HepG2 (cell line): ENCODE measurements around the gene KCNH6. TPM values are rescaled to one million over a fixed set of nuclear protein-coding genes. Genes with fewer than 3 reads are reported as not detected.

Experiments
- CEBPG ChIP-seq: IDR thresholded peaks from 2 replicates; pipeline ENCODE4 v1.6.1; 2016
- GMEB1 ChIP-seq: sonication (generic); formaldehyde crosslinking; IDR thresholded peaks from 2 replicates; pipeline ENCODE4 v1.5.1; 2020; ENCODE audit warnings: missing genetic modification reagents, mild to moderate bottlenecking, borderline replicate concordance
- GZF1 ChIP-seq: sonication (generic); formaldehyde crosslinking; IDR thresholded peaks from 2 replicates; pipeline ENCODE4 v1.5.1; 2020; ENCODE audit warnings: mild to moderate bottlenecking, missing genetic modification reagents
- HNF1A ChIP-seq, 2 experiments: sonication (generic) in 1 of 2; formaldehyde crosslinking in 1 of 2; IDR thresholded peaks; 2 replicates each; pipeline versions ENCODE4 v1.4.0 to v1.6.1; 2016 to 2020; ENCODE audit warnings: borderline replicate concordance in 1 of 2, low read depth in 1 of 2, mild to moderate bottlenecking in 1 of 2, missing genetic modification reagents in 1 of 2
- JUND ChIP-seq: sonication (generic); formaldehyde crosslinking; IDR thresholded peaks from 2 replicates; pipeline ENCODE4 v1.8.0; 2022; ENCODE audit warnings: mild to moderate bottlenecking, missing genetic modification reagents
- MYC ChIP-seq: sonication (generic); formaldehyde crosslinking; IDR thresholded peaks from 2 replicates; pipeline ENCODE4 v1.9.0; 2021; ENCODE audit warnings: missing genetic modification reagents, borderline replicate concordance
- NCOA2 ChIP-seq: sonication (generic); formaldehyde crosslinking; IDR thresholded peaks from 2 replicates; pipeline ENCODE4 v1.8.0; 2022; ENCODE audit warnings: inconsistent platforms
- PITX1 ChIP-seq: sonication (generic); formaldehyde crosslinking; IDR thresholded peaks from 2 replicates; pipeline ENCODE4 v1.5.1; 2020; ENCODE audit warnings: mild to moderate bottlenecking, missing genetic modification reagents
- SAFB2 ChIP-seq: sonication (generic); formaldehyde crosslinking; IDR thresholded peaks from 2 replicates; pipeline ENCODE4 v1.5.1; 2020; ENCODE audit warnings: missing genetic modification reagents, low read depth, mild to moderate bottlenecking, borderline replicate concordance
- SPEN ChIP-seq: sonication (generic); formaldehyde crosslinking; IDR thresholded peaks from 2 replicates; pipeline ENCODE4 v1.5.1; 2020; ENCODE audit warnings: low read depth, mild to moderate bottlenecking, missing genetic modification reagents
- TCF7 ChIP-seq: sonication (generic); IDR thresholded peaks from 2 replicates; pipeline ENCODE4 v1.6.1; 2016; ENCODE audit warnings: antibody characterized with exemption, low read depth
- ZNF574 ChIP-seq: sonication (generic); formaldehyde crosslinking; IDR thresholded peaks from 2 replicates; pipeline ENCODE4 v1.4.0; 2020; ENCODE audit warnings: missing genetic modification reagents
- polyA plus RNA-seq, 8 experiments: library from polyadenylated mRNA; depleted of rRNA in 3 of 8; stranded (reverse) in 7 of 8; unstranded in 1 of 8; fragments of >200 nt; fragmentation: Illumina TruSeq in 4 of 8; extraction: Trizol in 4 of 8; gene quantifications; 2 replicates each; pipeline versions ENCODE4 v1.2.1 to v1.2.3, GENCODE V29; 2011 to 2016; ENCODE audit warnings: low read depth in 4 of 8, missing spikeins in 1 of 8, mixed read lengths in 1 of 8; ENCODE audit not compliant: insufficient read depth in 1 of 8
- total RNA-seq, 5 experiments: library from RNA; depleted of rRNA; stranded (reverse); fragments of >200 nt; fragmentation: Illumina TruSeq; extraction: Trizol; gene quantifications; 2 replicates each; pipeline ENCODE4 v1.2.3, GENCODE V29; 2016; ENCODE audit warnings: low read depth in 1 of 5
- TF ChIP-seq, protein P1 (sequence below): sonication (generic); formaldehyde crosslinking; IDR thresholded peaks from 2 replicates; pipeline ENCODE4 v1.5.0; 2020; ENCODE audit warnings: mild to moderate bottlenecking, missing genetic modification reagents
- TF ChIP-seq, protein P2 (sequence below), 2 experiments: fragments of 450-650 bp in 1 of 2; sonication (generic) in 1 of 2; formaldehyde crosslinking; IDR thresholded peaks; 2 replicates each; pipeline versions ENCODE4 v1.5.0 to v1.8.0; 2020 to 2022; ENCODE audit warnings: mild to moderate bottlenecking in 1 of 2, missing genetic modification reagents in 1 of 2

The KCNH6 gene
- total and polyA plus RNA-seq, 2 of the 13 experiments (the other 11 are each of a cell fraction or from before 2014, with no cell fraction given): 0.05 to 0.18 TPM

DNA sequence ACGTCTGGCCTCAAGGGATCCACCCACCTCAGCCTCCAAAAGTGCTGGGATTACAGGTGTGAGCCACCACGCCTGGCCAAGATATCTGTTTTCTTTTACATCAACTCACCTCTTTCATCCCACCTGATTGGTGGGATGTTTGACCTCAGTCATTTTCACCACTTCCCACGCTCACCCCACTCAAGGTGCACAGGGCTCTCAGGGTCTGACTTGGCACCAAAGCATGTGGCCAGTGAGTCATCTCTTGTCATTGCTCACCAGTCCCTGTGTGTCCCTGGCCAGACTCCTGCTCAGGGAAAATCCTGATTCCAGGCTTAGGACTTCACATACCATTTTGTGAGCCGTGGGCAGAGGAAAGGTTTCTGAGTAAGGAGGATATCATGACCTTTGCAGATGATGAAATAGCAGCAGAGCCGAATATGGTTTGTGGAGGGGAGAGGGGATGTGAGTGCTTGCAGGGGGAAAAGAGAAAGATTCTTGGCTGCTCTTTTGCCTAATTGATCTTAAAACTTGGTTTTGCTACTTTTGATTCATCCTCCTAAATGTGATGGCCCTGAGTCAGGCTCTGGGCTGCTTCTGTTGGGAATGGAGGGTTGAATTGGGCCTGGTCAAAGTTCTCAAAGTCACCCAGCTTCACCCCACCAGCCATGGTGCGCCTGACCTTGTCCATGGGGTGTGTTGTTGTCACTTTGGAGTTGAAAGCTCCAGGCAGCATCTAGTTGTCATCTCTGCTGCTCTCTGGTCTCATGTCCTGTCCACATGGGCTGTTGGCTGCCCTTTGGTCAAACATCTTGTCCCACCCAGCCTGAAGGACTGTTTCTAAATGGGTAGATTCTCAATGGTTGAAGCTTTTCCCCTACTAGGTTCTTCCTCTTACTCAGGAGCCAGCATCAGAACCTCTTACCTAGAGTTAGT, 6.0 kb upstream of the KCNH6 start (continued):
- TF ChIP-seq, protein P1, sequence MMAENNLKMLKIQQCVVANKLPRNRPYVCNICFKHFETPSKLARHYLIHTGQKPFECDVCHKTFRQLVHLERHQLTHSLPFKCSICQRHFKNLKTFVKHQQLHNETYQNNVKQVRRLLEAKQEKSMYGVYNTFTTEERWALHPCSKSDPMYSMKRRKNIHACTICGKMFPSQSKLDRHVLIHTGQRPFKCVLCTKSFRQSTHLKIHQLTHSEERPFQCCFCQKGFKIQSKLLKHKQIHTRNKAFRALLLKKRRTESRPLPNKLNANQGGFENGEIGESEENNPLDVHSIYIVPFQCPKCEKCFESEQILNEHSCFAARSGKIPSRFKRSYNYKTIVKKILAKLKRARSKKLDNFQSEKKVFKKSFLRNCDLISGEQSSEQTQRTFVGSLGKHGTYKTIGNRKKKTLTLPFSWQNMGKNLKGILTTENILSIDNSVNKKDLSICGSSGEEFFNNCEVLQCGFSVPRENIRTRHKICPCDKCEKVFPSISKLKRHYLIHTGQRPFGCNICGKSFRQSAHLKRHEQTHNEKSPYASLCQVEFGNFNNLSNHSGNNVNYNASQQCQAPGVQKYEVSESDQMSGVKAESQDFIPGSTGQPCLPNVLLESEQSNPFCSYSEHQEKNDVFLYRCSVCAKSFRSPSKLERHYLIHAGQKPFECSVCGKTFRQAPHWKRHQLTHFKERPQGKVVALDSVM (CRISPR knock-in tag): no peak
- TF ChIP-seq, protein P2, sequence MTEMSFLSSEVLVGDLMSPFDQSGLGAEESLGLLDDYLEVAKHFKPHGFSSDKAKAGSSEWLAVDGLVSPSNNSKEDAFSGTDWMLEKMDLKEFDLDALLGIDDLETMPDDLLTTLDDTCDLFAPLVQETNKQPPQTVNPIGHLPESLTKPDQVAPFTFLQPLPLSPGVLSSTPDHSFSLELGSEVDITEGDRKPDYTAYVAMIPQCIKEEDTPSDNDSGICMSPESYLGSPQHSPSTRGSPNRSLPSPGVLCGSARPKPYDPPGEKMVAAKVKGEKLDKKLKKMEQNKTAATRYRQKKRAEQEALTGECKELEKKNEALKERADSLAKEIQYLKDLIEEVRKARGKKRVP (CRISPR knock-in tag; IDR thresholded peaks at IDR 0.05): peak in 1 of 2 experiments; percentile 52; a peak in 1 of 4 replicates
- 0 out of 2 replicates have a peak, but pooled peaks have one; percentile 49 for TF ChIP-seq PITX1
- TF ChIP-seq TCF7: peak; percentile 44; the same call in 1 of the 2 replicates
- TF ChIP-seq HNF1A (IDR thresholded peaks at IDR 0.05; ENCODE audit: low read depth): peak; percentile 47; the same call in 1 of the 2 replicates
- no peak; the same call in 1 of the 2 replicates for TF ChIP-seq HNF1A (CRISPR knock-in tag; IDR thresholded peaks at IDR 0.05; ENCODE audit: borderline replicate concordance)
- TF ChIP-seq SAFB2: no peak
- peak; percentile 52; the same call in 1 of the 2 replicates for TF ChIP-seq MYC (CRISPR knock-in tag)
- peak; percentile 79 for TF ChIP-seq NCOA2 (CRISPR knock-in tag)
- no peak for TF ChIP-seq GMEB1 (CRISPR knock-in tag)
- TF ChIP-seq JUND: peak; percentile 60; the same call in 1 of the 2 replicates
- 0 out of 2 replicates have a peak, but pooled peaks have one; percentile 52 for TF ChIP-seq GZF1 (CRISPR knock-in tag)
- peak; percentile 84; the same call in 1 of the 2 replicates for TF ChIP-seq SPEN (CRISPR knock-in tag)
- peak; percentile 28; the same call in 1 of the 2 replicates for TF ChIP-seq CEBPG (CRISPR knock-in tag)
- TF ChIP-seq ZNF574: peak; percentile 62; the same call in 1 of the 2 replicates
